RWPE2 (cell line): ENCODE measurements around the gene PIK3R3.

ENCODE experiments used
- ATAC-seq: fragments of 200-7000 bp; cut with Tn5 transposase; 3 replicates; pipeline ENCODE4 v1.9.1; 2021; ENCODE audit warnings: low read depth
- DNase-seq: peaks from one replicate; pipeline ENCODE4 v3.0.0-alpha.2; 2020; ENCODE audit warnings: low spot score
- H3K27ac ChIP-seq: fragments of 450-650 bp; 2 replicates; pipeline ENCODE4 v1.5.1; 2017; ENCODE audit warnings: mild to moderate bottlenecking; ENCODE audit not compliant: poor library complexity, severe bottlenecking
- H3K27me3 ChIP-seq: fragments of 250-450 bp; sonication (Bioruptor Pico); 2 replicates; pipeline ENCODE4 v1.5.1; 2021; ENCODE audit warnings: mild to moderate bottlenecking, moderate library complexity; ENCODE audit not compliant: insufficient read depth, poor library complexity, severe bottlenecking
- H3K36me3 ChIP-seq: fragments of 250-450 bp; sonication (Bioruptor Pico); 2 replicates; pipeline ENCODE4 v1.5.1; 2020; ENCODE audit warnings: low read depth, mild to moderate bottlenecking, moderate library complexity
- H3K4me1 ChIP-seq: fragments of 250-450 bp; sonication (Bioruptor Pico); 2 replicates; pipeline ENCODE4 v1.5.1; 2021; ENCODE audit warnings: mild to moderate bottlenecking, moderate library complexity; ENCODE audit not compliant: insufficient read depth, poor library complexity, severe bottlenecking
- H3K4me3 ChIP-seq: fragments of 250-450 bp; sonication (Bioruptor Pico); 2 replicates; pipeline ENCODE4 v1.5.1; 2021; ENCODE audit warnings: mild to moderate bottlenecking, moderate library complexity; ENCODE audit not compliant: severe bottlenecking
- H3K9me3 ChIP-seq: fragments of 250-450 bp; sonication (Bioruptor Pico); 2 replicates; pipeline ENCODE4 v1.5.1; 2021; ENCODE audit warnings: mild to moderate bottlenecking, moderate library complexity; ENCODE audit not compliant: severe bottlenecking
- CTCF ChIP-seq: fragments of 450-650 bp; IDR thresholded peaks from one replicate; pipeline ENCODE4 v1.5.1; 2017; ENCODE audit warnings: mild to moderate bottlenecking, moderate library complexity; ENCODE audit not compliant: poor library complexity, severe bottlenecking

PIK3R3 gene

GRCh38 chr1:45998020-45998617 lies 134.3 kb downstream of the PIK3R3 start:
- no peak for TF ChIP-seq CTCF
- no peaks in the 10 kb centered on the region for H3K27me3 ChIP-seq
- DNase-seq (no peak), ATAC-seq (no peak)
- no peak overlapping the region for H3K27ac ChIP-seq
- no peaks in the 10 kb centered on the region for H3K36me3 ChIP-seq
- no peaks in the 10 kb centered on the region for H3K9me3 ChIP-seq
- H3K4me1 ChIP-seq, result no peaks in the 10 kb centered on the region
- H3K4me3 ChIP-seq, result no peak overlapping the region

GRCh38 chr1:45995298-45995697 lies 137.1 kb downstream of the PIK3R3 start:
- Histone ChIP-seq H3K9me3 (no peaks in the 10 kb centered on the region), H3K4me3 (no peak overlapping the region), H3K27ac (no peak overlapping the region), H3K4me1 (no peaks in the 10 kb centered on the region), H3K36me3 (no peaks in the 10 kb centered on the region), H3K27me3 (no peaks in the 10 kb centered on the region)
- TF ChIP-seq CTCF, result no peak
- DNase-seq (no peak), ATAC-seq (no peak)

GRCh38 chr1:45994423-45994822 lies 138.0 kb downstream of the PIK3R3 start:
- ATAC-seq (no peak), DNase-seq (no peak)
- H3K27me3 ChIP-seq, result no peaks in the 10 kb centered on the region
- H3K4me3 ChIP-seq, result no peak overlapping the region
- H3K36me3 ChIP-seq, result no peaks in the 10 kb centered on the region
- no peaks in the 10 kb centered on the region for H3K4me1 ChIP-seq
- no peak for TF ChIP-seq CTCF
- no peaks in the 10 kb centered on the region for H3K9me3 ChIP-seq
- no peak overlapping the region for H3K27ac ChIP-seq
